Activated naive CD4-positive, alpha-beta T cell treated with anti-CD3 and anti-CD28 coated beads for 36 hours (primary cell): ENCODE data around the gene GLB1L2. TPM values are rescaled to one million over a fixed set of nuclear protein-coding genes. Genes with fewer than 3 reads are reported as not detected.

ENCODE experiments used
- CTCF ChIA-PET: fragments of 350-600 bp; sonication (Branson Sonifier 250); formaldehyde crosslinking; loops from one replicate; lab custom pipeline; 2021; ENCODE audit warnings: antibody characterized with exemption; lab: Charles Lee
- DNase-seq: peaks from one replicate; pipeline ENCODE4 v3.0.0-alpha.2; 2020
- H3K27ac Mint-ChIP-seq: one replicate; pipeline ENCODE4 v1.8.0; 2021; ENCODE audit warnings: mild to moderate bottlenecking, mixed read lengths
- H3K27me3 Mint-ChIP-seq: one replicate; pipeline ENCODE4 v1.8.0; 2021; ENCODE audit warnings: low read depth, mixed read lengths
- H3K36me3 Mint-ChIP-seq: one replicate; pipeline ENCODE4 v1.8.0; 2021; ENCODE audit warnings: low read depth, mixed read lengths
- H3K4me1 Mint-ChIP-seq: one replicate; pipeline ENCODE4 v1.8.0; 2021; ENCODE audit warnings: low read depth, mixed read lengths
- H3K4me3 Mint-ChIP-seq: one replicate; pipeline ENCODE4 v1.8.0; 2021; ENCODE audit warnings: mild to moderate bottlenecking, moderate library complexity, mixed read lengths
- H3K9me3 Mint-ChIP-seq: one replicate; pipeline ENCODE4 v1.8.0; 2021; ENCODE audit warnings: mixed read lengths
- intact Hi-C: fragments of 100-400 bp; cut with micrococcal nuclease; formaldehyde crosslinking; loops from one replicate; pipeline ENCODE4 v1.15.1; 2023
- total RNA-seq, 2 experiments: library from RNA; stranded (reverse); gene quantifications; one replicate each; pipeline ENCODE4 v1.2.3, GENCODE V29; 2021

Gene GLB1L2
- total RNA-seq, 2 experiments from 2014 or later, result 9.3 to 11.0 TPM

DNA sequence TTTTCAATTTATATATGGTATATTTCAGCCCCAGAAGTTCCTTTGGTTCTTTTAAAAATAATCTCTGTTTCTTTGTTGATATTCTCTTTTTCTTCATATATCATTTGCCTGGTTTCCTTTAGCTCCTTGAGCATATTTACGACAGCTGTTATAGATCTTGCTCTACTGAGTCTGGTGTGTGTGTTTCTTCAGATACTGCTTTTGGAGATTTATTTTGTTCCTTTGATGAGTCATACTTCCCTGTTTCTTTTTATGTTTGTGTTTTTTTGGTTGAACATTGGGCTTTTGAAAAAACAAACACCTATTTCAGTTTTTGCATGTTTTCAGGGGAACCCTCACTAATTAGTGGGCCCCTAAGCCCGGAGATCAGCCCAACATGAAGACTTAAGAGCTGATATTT, 23.3 kb downstream of the GLB1L2 start:
- DNase-seq, result no peak
- peaks cover 6% of the 10 kb centered on the region for H3K4me1 Mint-ChIP-seq
- intact Hi-C loops, result no loop called here

GRCh38 chr11:134355656-134356055, 23.9 kb downstream of the GLB1L2 start:
- intact Hi-C loops, result no loop called here
- no peaks in the 10 kb centered on the region for H3K9me3 Mint-ChIP-seq
- H3K27ac Mint-ChIP-seq, result no peak overlapping the region
- H3K36me3 Mint-ChIP-seq, result peaks cover 19% of the 10 kb centered on the region
- CTCF ChIA-PET, result interaction anchor here (1.0 kb wide), 1 partner anchor 16 kb away, joined by 4 read pairs; no protein-coding TSS in a partner anchor
- no peak for DNase-seq
- no peak overlapping the region for H3K4me3 Mint-ChIP-seq
- peaks cover 3% of the 10 kb centered on the region for H3K27me3 Mint-ChIP-seq
- H3K4me1 Mint-ChIP-seq, result peaks cover 7% of the 10 kb centered on the region

More for the DNA sequence above, 23.3 kb downstream of the GLB1L2 start:
- Mint-ChIP-seq H3K9me3 (no peaks in the 10 kb centered on the region), H3K27ac (no peak overlapping the region), H3K4me3 (no peak overlapping the region), H3K36me3 (peaks cover 19% of the 10 kb centered on the region), H3K27me3 (peaks cover 3% of the 10 kb centered on the region)
- CTCF ChIA-PET, result interaction anchor here (0.8 to 1.0 kb wide), 2 partner anchors 17 to 31 kb away, joined by 4 read pairs; no protein-coding TSS in a partner anchor

DNA sequence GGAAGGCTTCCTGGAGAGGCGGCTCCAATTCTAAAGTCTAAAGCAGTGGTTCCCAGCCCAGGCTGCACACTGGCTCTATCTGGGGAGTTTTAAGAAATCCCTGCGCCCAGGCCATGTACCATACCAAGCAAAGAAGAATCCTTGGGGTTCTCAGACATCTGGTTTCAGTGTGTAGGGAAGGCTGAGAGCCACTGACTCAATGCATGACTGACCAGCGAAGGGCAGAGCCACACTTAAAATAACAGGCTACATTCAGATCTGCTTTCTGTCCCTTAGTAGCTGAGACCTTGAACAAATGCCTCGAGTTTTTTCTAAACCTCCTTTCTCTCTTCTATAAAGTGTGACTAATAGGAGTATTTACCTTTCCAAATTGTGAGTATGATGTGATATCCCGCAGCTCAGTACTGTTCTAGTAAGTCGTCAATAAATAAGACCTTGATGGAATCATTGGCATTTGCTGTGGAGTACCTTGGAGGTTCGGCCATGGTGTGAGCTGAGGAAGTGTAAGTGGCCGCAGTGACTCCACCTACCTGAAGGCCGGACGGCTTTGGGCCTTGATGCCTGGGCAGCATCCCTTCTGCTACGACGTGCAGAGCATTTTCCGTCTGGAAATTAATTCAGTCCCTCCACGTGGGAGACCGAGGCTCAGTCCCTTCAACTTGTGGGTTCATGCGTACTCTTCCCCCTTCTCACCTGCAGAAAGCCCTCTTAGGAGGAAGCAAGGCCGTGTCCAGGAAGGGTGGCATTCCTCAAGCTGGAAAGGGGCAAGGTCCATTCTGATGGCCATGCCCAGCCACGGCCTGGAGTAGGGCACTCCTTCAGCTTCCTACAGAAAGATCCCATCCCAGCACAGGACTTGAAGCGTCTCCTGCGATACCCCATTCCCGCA, 25.1 kb downstream of the GLB1L2 start:
- Mint-ChIP-seq H3K27ac (no peak overlapping the region), H3K4me1 (peaks cover 11% of the 10 kb centered on the region), H3K4me3 (no peak overlapping the region), H3K27me3 (peaks cover 4% of the 10 kb centered on the region), H3K36me3 (peaks cover 19% of the 10 kb centered on the region), H3K9me3 (no peaks in the 10 kb centered on the region)
- intact Hi-C loops, result no loop called here
- CTCF ChIA-PET, result no interaction called here
- DNase-seq, result no peak

GRCh38 chr11:134357545-134357839, 25.7 kb downstream of the GLB1L2 start:
- CTCF ChIA-PET, result interaction anchor here (0.5 kb wide), 1 partner anchor 512 kb away, joined by 3 read pairs; no protein-coding TSS in a partner anchor
- H3K9me3 Mint-ChIP-seq, result no peaks in the 10 kb centered on the region
- peaks cover 14% of the 10 kb centered on the region for H3K4me1 Mint-ChIP-seq
- H3K4me3 Mint-ChIP-seq, result no peak overlapping the region
- intact Hi-C loops, result no loop called here
- no peak overlapping the region for H3K27ac Mint-ChIP-seq
- H3K27me3 Mint-ChIP-seq, result peaks cover 5% of the 10 kb centered on the region
- H3K36me3 Mint-ChIP-seq, result peaks cover 20% of the 10 kb centered on the region
- DNase-seq, result no peak

- Mint-ChIP-seq H3K4me1 (peaks cover 14% of the 10 kb centered on the region), H3K9me3 (no peaks in the 10 kb centered on the region), H3K27me3 (peaks cover 5% of the 10 kb centered on the region), H3K4me3 (no peak overlapping the region), H3K36me3 (peaks cover 20% of the 10 kb centered on the region), H3K27ac (no peak overlapping the region)
- DNase-seq, result no peak
- CTCF ChIA-PET, result interaction anchor here (0.5 kb wide), 1 partner anchor 511 kb away, joined by 3 read pairs; no protein-coding TSS in a partner anchor
- intact Hi-C loops, result no loop called here
These were observed 26.5 kb downstream of the GLB1L2 start for GRCh38 chr11:134358165-134358855.

DNA sequence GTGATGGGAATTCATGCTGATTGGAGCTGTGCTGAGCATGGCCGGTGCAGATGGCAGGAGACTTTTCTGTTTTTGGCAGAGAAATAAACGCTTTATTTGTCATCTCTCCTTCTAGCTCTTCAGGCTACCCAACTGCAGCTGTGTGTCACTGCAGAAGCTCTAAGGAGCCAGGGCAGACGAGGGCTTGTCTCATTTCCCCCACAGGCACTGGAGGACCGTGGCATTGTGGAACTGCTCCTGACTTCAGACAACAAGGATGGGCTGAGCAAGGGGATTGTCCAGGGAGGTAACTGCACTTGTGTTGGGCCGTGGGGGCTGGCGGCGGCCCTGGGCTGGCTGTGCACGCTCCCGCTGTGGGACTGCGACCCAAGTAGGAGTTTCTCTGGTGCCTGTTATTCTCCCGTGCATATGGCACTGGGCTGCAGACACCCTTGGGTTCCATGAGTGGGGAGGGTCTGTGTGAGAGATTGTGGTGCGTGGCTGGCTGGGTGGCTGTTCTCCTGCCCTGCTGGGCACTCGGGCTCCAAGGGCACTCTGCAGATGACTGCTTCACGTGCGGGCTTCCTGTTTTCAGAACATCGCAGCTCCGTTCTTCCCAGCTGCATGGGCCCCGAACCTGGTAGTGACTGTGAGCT, 27.2 kb downstream of the GLB1L2 start:
- H3K27me3 Mint-ChIP-seq, result peaks cover 5% of the 10 kb centered on the region
- CTCF ChIA-PET, result no interaction called here
- H3K27ac Mint-ChIP-seq, result no peak overlapping the region
- peaks cover 14% of the 10 kb centered on the region for H3K4me1 Mint-ChIP-seq
- intact Hi-C loops, result no loop called here
- H3K9me3 Mint-ChIP-seq, result no peaks in the 10 kb centered on the region
- peaks cover 17% of the 10 kb centered on the region for H3K36me3 Mint-ChIP-seq
- H3K4me3 Mint-ChIP-seq, result no peak overlapping the region
- no peak for DNase-seq

DNA sequence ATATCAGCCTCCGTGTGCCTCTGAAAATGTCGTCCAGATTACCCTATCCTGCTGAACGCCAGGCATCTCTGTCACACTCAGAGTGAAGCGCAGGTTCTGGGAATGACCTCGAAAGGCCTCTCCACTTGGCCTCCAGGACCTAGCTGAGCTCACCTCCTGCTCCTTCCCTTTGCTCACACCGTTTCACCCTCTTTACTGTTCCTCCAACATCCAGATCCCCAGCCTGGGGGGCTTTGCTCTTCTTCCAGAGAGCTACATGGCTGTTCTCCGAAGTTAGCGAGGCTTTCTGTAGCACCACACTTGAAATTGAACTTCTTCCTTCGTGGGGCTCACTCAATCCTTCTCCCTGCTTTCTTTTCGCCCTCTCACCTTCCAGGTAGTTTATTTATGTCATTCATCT, 27.9 kb downstream of the GLB1L2 start:
- peaks cover 17% of the 10 kb centered on the region for H3K36me3 Mint-ChIP-seq
- H3K27ac Mint-ChIP-seq, result no peak overlapping the region
- intact Hi-C loops, result loop anchor here (1.0 kb wide), 1 partner anchor 97 kb away; no protein-coding TSS in a partner anchor

DNA sequence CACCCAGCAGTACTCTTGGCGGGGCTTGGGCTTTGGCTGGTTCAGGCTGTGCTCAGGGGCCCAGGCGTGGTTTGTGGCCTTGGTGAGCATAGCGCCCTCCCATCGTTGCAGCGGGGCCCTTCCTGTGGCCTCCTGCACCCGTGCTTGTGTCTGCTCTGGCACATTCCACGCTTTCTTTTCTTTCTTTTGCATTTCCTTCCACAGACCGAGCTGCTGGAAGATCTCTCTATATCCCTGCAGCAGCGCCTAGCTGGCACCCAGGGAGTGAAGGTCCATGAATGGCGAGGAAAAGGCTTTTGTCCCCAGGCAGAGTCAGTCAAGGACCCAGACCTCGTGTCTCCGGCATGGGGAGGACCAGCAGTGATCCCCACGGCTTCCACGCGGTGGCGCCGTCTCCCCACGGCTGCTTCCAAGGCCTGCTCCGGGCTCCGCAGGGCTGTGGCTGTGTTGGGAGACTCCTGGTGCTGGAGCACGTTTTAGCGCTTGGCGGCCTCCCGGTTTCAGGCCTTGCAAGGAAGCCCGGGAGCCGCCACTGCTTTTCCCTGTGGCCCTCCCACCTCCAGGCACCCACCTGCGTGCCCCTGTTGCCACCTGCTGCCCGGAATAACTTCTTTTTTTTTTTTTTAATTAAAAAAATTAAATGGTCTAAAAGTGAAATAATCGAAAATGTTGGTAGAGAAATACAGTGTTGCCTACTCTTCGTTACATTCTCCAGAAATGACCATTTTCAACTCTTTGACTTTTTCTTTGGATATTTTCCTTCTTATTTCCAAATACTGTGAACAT, 28.5 kb downstream of the GLB1L2 start:
- H3K4me3 Mint-ChIP-seq, result no peak overlapping the region
- CTCF ChIA-PET, result interaction anchor here (0.7 to 1.2 kb wide), 4 partner anchors 13 to 145 kb away, joined by 3 to 4 read pairs (median 3); no protein-coding TSS in a partner anchor
- peaks cover 16% of the 10 kb centered on the region for H3K36me3 Mint-ChIP-seq
- H3K27me3 Mint-ChIP-seq, result peaks cover 5% of the 10 kb centered on the region
- no peak overlapping the region for H3K27ac Mint-ChIP-seq
- peaks cover 14% of the 10 kb centered on the region for H3K4me1 Mint-ChIP-seq
- H3K9me3 Mint-ChIP-seq, result no peaks in the 10 kb centered on the region
- peak; percentile 84 for DNase-seq
- intact Hi-C loops, result loop anchor here (1.0 kb wide), 1 partner anchor 98 kb away; no protein-coding TSS in a partner anchor

More for the DNA sequence above, 27.9 kb downstream of the GLB1L2 start:
- Mint-ChIP-seq H3K27me3 (peaks cover 5% of the 10 kb centered on the region), H3K9me3 (no peaks in the 10 kb centered on the region), H3K4me3 (no peak overlapping the region), H3K4me1 (peaks cover 14% of the 10 kb centered on the region)
- no peak for DNase-seq
- CTCF ChIA-PET, result interaction anchor here (0.7 to 1.2 kb wide), 4 partner anchors 13 to 146 kb away, joined by 3 to 4 read pairs (median 3); no protein-coding TSS in a partner anchor

DNA sequence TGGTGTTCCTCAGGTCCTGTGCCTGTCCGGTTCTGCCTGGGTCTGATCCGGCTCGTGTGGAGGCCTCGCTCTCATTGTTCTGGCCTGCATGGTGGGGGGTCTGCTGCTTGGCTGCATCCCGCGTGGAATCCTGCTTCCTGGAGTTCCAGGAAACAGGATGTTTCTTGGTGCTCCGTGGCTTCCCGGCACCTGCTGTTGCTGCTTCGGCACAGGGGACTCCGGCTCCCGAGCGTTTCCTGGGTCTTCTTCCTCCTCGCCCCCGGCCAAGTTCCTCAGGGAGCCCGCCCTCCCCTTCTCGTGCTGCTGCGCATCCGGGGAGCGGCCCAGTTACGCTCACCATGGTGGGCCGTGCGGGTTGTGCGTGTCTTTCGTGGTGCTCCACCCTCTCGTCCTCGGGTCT, 29.9 kb downstream of the GLB1L2 start:
- no peak overlapping the region for H3K4me3 Mint-ChIP-seq
- intact Hi-C loops, result no loop called here
- DNase-seq, result no peak
- peaks cover 14% of the 10 kb centered on the region for H3K4me1 Mint-ChIP-seq
- no peaks in the 10 kb centered on the region for H3K9me3 Mint-ChIP-seq
- H3K27me3 Mint-ChIP-seq, result peaks cover 5% of the 10 kb centered on the region
- CTCF ChIA-PET, result no interaction called here
- H3K36me3 Mint-ChIP-seq, result peaks cover 12% of the 10 kb centered on the region
- no peak overlapping the region for H3K27ac Mint-ChIP-seq

DNA sequence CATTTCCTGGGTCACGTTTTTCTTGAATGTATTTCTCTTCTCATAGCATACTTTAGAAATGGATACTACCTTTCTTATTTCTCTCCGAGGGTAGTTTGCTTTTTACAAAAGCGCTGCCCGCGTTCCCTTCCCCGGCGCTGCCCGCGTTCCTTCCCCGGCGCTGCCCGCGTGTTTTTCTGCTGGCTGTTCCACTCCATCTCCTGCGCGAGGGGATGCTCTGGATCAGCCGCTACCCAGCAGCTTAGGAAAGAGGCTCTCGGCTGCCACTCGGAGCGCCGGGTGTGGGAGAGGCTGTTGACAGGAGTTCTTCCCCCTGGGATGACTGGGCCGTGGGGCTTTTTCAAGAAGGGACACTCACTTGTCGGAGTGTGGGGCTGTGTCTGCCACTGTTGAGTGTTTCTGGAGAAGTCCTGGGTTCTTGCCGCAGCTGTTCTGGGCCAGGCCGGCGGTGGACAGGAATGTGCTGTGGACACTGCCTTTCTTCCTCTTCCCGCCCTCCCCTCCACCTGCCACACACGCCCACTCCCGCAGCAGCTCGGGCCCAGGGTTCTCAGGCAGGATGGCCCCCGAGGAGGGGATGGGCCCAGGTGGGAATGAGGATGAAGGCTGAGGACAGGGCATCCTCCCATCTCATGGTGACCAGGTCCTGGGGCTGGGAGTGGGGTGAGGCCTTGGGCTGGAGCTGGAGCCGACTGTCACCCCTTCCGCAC, 30.6 kb downstream of the GLB1L2 start:
- peaks cover 14% of the 10 kb centered on the region for H3K4me1 Mint-ChIP-seq
- peaks cover 5% of the 10 kb centered on the region for H3K27me3 Mint-ChIP-seq
- H3K9me3 Mint-ChIP-seq, result no peaks in the 10 kb centered on the region
- no peak for DNase-seq
- intact Hi-C loops, result no loop called here
- H3K27ac Mint-ChIP-seq, result no peak overlapping the region
- no peak overlapping the region for H3K4me3 Mint-ChIP-seq
- peaks cover 12% of the 10 kb centered on the region for H3K36me3 Mint-ChIP-seq
- CTCF ChIA-PET, result no interaction called here

- peaks cover 5% of the 10 kb centered on the region for H3K27me3 Mint-ChIP-seq
- no peak overlapping the region for H3K4me3 Mint-ChIP-seq
- H3K4me1 Mint-ChIP-seq, result peaks cover 14% of the 10 kb centered on the region
- DNase-seq, result no peak
- CTCF ChIA-PET, result no interaction called here
- peaks cover 8% of the 10 kb centered on the region for H3K36me3 Mint-ChIP-seq
- H3K27ac Mint-ChIP-seq, result no peak overlapping the region
- no peaks in the 10 kb centered on the region for H3K9me3 Mint-ChIP-seq
- intact Hi-C loops, result no loop called here
These were observed 31.4 kb downstream of the GLB1L2 start for GRCh38 chr11:134363161-134363560.
